ENCODE measurements around the gene PROC. TPM values are rescaled to one million over a fixed set of nuclear protein-coding genes. Genes with fewer than 3 reads are reported as not detected.

Gene PROC
- total and polyA plus RNA-seq, 2 of the 4 experiments (the other 2 are of a cell fraction), result 0.07 TPM; not detected in 1

DNA sequence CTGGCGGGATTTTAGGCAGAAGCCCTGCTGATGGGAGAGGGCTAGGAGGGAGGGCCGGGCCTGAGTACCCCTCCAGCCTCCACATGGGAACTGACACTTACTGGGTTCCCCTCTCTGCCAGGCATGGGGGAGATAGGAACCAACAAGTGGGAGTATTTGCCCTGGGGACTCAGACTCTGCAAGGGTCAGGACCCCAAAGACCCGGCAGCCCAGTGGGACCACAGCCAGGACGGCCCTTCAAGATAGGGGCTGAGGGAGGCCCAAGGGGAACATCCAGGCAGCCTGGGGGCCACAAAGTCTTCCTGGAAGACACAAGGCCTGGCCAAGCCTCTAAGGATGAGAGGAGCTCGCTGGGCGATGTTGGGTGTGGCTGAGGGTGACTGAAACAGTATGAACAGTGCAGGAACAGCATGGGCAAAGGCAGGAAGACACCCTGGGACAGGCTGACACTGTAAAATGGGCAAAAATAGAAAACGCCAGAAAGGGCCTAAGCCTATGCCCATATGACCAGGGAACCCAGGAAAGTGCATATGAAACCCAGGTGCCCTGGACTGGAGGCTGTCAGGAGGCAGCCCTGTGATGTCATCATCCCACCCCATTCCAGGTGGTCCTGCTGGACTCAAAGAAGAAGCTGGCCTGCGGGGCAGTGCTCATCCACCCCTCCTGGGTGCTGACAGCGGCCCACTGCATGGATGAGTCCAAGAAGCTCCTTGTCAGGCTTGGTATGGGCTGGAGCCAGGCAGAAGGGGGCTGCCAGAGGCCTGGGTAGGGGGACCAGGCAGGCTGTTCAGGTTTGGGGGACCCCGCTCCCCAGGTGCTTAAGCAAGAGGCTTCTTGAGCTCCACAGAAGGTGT lies 8.5 kb downstream of the PROC start:
- Histone ChIP-seq H3K27ac (ENCODE audit: insufficient read depth, low read length) (no peak overlapping the region), H4K5ac (ENCODE audit: low read depth, low read length) (no peak overlapping the region), H2BK15ac (ENCODE audit: low read depth, low read length) (no peak overlapping the region), H2AK9ac (replicated peaks; ENCODE audit: low read depth, low read length, poor library complexity) (no peak overlapping the region), H2BK5ac (ENCODE audit: low read depth, low read length, poor library complexity, severe bottlenecking) (no peak overlapping the region), H3K18ac (ENCODE audit: low read depth, low read length) (no peak overlapping the region), H3K4ac (ENCODE audit: low read depth, low read length) (no peak overlapping the region), H2BK20ac (ENCODE audit: low read depth, low read length) (no peak overlapping the region), H3K4me1 (ENCODE audit: control insufficient read depth, insufficient read depth, low read length) (no peaks in the 10 kb centered on the region; the same call in 1 of the 2 replicates), H3K9me1 (ENCODE audit: insufficient read depth, low read length) (no peaks in the 10 kb centered on the region), H4K8ac (ENCODE audit: low read depth in 2 of 2, low read length in 2 of 2) (no peak overlapping the region), H3K9me3 (ENCODE audit: control insufficient read depth, insufficient read depth, low read length) (no peaks in the 10 kb centered on the region), H3K36me3 (ENCODE audit: control insufficient read depth, insufficient read depth, low read length) (no peaks in the 10 kb centered on the region), H3K27me3 (ENCODE audit: control insufficient read depth, insufficient read depth, low read length) (peaks cover 18% of the 10 kb centered on the region), H2AK5ac (ENCODE audit: low read depth, low read length) (no peak overlapping the region), H3K79me1 (ENCODE audit: low read depth in 1 of 2, low read length in 2 of 2) (no peaks in the 10 kb centered on the region), H4K20me1 (ENCODE audit: insufficient read depth, low read length) (no peaks in the 10 kb centered on the region; the same call in 1 of the 2 replicates), H3K56ac (ENCODE audit: extremely low read depth, insufficient read depth, low read length) (no peak overlapping the region), H3K23ac (ENCODE audit: low read depth, low read length) (no peak overlapping the region), H3K9ac (ENCODE audit: low read depth, low read length) (no peak overlapping the region), H3K4me2 (ENCODE audit: low read depth, low read length) (no peak overlapping the region), H3K4me3 (ENCODE audit: insufficient read depth, low read depth, low read length) (no peak overlapping the region), H4K91ac (ENCODE audit: insufficient read depth, low read depth, low read length) (no peak overlapping the region), H2AFZ (replicated peaks; ENCODE audit: low read length, poor library complexity) (no peak overlapping the region), H2BK120ac (ENCODE audit: low read depth, low read length) (no peak overlapping the region), H3K14ac (replicated peaks; ENCODE audit: low read depth, low read length) (no peak overlapping the region)
- no CpG with 5 or more reads among the region's 10 CpGs for WGBS, 2 experiments (ENCODE audit: extremely low coverage in 2 of 2, insufficient read length in 1 of 2)
- CTCF ChIA-PET, result no interaction called here
- in situ Hi-C loops (cut with MboI; ENCODE audit: low sequenced_read_pairs), result no loop called here
- no peak for ATAC-seq (ENCODE audit: low read depth)
- intact Hi-C loops (cut with micrococcal nuclease), result no loop called here
- dilution Hi-C loops (cut with HindIII; ENCODE audit: low sequenced_read_pairs, unreplicated experiment), result no loop called here
- no peak for DNase-seq
- BruUV-seq (replicated peaks), result no TSS peak
- POLR2A ChIA-PET (ENCODE audit: unreplicated experiment), result no interaction called here
- TF ChIP-seq, protein P1, sequence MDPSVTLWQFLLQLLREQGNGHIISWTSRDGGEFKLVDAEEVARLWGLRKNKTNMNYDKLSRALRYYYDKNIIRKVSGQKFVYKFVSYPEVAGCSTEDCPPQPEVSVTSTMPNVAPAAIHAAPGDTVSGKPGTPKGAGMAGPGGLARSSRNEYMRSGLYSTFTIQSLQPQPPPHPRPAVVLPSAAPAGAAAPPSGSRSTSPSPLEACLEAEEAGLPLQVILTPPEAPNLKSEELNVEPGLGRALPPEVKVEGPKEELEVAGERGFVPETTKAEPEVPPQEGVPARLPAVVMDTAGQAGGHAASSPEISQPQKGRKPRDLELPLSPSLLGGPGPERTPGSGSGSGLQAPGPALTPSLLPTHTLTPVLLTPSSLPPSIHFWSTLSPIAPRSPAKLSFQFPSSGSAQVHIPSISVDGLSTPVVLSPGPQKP (IDR thresholded peaks at IDR 0.05; ENCODE audit: borderline replicate concordance, low read depth, low read length), result no peak
- TF ChIP-seq MXI1 (IDR thresholded peaks at IDR 0.05; ENCODE audit: borderline replicate concordance, low read depth, low read length), result no peak
- TF ChIP-seq, protein P2, sequence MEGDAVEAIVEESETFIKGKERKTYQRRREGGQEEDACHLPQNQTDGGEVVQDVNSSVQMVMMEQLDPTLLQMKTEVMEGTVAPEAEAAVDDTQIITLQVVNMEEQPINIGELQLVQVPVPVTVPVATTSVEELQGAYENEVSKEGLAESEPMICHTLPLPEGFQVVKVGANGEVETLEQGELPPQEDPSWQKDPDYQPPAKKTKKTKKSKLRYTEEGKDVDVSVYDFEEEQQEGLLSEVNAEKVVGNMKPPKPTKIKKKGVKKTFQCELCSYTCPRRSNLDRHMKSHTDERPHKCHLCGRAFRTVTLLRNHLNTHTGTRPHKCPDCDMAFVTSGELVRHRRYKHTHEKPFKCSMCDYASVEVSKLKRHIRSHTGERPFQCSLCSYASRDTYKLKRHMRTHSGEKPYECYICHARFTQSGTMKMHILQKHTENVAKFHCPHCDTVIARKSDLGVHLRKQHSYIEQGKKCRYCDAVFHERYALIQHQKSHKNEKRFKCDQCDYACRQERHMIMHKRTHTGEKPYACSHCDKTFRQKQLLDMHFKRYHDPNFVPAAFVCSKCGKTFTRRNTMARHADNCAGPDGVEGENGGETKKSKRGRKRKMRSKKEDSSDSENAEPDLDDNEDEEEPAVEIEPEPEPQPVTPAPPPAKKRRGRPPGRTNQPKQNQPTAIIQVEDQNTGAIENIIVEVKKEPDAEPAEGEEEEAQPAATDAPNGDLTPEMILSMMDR (conservative IDR thresholded peaks at IDR 0.05; ENCODE audit: low read depth, low read length), result no peak
- no peak for TF ChIP-seq FOS (IDR thresholded peaks at IDR 0.05; ENCODE audit: low read depth, low read length)
- TF ChIP-seq SMC3 (IDR thresholded peaks at IDR 0.05; ENCODE audit: low read depth, low read length), result no peak
- no peak for TF ChIP-seq RAD21 (IDR thresholded peaks at IDR 0.05; ENCODE audit: low read length)
- TF ChIP-seq, protein P3, sequence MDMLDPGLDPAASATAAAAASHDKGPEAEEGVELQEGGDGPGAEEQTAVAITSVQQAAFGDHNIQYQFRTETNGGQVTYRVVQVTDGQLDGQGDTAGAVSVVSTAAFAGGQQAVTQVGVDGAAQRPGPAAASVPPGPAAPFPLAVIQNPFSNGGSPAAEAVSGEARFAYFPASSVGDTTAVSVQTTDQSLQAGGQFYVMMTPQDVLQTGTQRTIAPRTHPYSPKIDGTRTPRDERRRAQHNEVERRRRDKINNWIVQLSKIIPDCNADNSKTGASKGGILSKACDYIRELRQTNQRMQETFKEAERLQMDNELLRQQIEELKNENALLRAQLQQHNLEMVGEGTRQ (IDR thresholded peaks at IDR 0.05; ENCODE audit: low read depth, low read length), result no peak
- TF ChIP-seq RFX5 (IDR thresholded peaks at IDR 0.05; ENCODE audit: low read depth, low read length), result no peak
- no peak for TF ChIP-seq RCOR1 (IDR thresholded peaks at IDR 0.05; ENCODE audit: insufficient replicate concordance, low read length)
- no peak for TF ChIP-seq CEBPB (IDR thresholded peaks at IDR 0.05; ENCODE audit: low read depth, low read length)
- no peak for TF ChIP-seq MAZ (IDR thresholded peaks at IDR 0.05; ENCODE audit: borderline replicate concordance, low read depth, low read length)
- TF ChIP-seq NFE2L2 (IDR thresholded peaks at IDR 0.05; ENCODE audit: low read depth, low read length), result no peak
- TF ChIP-seq MAFK (IDR thresholded peaks at IDR 0.05; ENCODE audit: low read depth, low read length), result no peak
- no peak for TF ChIP-seq BHLHE40 (IDR thresholded peaks at IDR 0.05; ENCODE audit: low read depth, low read length)
- no peak for TF ChIP-seq CHD1 (IDR thresholded peaks at IDR 0.05; ENCODE audit: low read depth, low read length)

Data from IMR-90 (cell line).